Activated T-helper 9 cell treated with anti-CD3 and anti-CD28 coated beads, Interleukin-2, amount 50 U/mL, for 16 hours (primary cell): Measurements from ENCODE around the gene MACROD2.

ENCODE experiments used
- DNase-seq: peaks from one replicate; pipeline ENCODE4 v3.0.0-alpha.2; 2020; ENCODE audit warnings: low read depth

MACROD2 gene

GRCh38 chr20:14866841-14867514, 871.7 kb downstream of the MACROD2 start:
- DNase-seq: no peak

- DNase-seq: no peak
Observed at GRCh38 chr20:14877301-14878028, 882.1 kb downstream of the MACROD2 start.

- no peak for DNase-seq
Observed at GRCh38 chr20:14878676-14879019, 883.3 kb downstream of the MACROD2 start.

DNA sequence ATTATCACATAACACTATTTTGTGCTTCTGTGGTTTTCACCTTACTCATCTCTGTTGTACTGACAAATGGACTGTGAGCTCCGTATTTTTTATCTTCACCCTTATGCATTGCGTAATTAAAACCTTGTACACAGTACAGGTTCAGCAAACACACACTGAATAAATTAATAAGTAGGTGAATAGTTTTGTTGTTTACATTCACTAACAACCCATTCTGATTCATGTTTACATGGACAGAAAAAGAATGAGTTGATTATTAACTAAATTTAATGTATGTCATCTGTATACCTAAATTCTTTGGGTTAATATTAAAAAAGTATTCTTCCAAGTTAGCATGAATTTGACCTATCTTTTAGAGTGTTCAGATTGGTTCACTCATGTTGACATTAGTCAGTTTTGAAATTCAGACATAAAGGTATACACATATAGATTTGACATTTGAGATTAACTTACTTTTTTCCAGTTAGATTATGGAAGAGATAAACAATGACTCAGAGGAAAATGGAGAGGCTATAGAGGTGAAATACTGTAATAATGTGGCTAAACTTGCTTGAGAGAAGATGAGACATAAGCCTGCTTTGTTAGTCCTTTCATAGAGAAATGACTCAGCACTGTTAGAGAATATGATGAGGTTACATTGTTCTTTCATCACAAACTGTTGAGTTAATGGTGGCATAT, 883.8 kb downstream of the MACROD2 start:
- DNase-seq: no peak

DNA sequence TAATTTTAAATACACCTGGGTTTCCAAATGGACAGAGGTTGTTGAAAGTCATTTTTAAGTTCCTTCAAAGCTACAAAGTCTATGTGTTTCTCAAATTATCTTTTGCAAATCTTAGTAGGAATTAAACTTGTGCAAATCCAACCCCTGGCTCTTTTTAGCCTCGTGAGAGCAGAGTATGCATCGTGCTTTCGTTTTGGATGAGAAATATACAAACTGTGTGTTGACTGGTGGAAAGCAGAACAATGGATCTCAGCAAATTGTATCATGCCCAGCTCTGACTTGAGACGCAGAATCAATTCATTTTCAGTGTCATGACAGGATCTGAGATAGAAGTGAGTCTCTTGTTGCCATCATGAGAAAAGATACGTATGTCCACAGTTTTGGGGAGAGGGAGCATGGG, 884.5 kb downstream of the MACROD2 start:
- no peak for DNase-seq

DNA sequence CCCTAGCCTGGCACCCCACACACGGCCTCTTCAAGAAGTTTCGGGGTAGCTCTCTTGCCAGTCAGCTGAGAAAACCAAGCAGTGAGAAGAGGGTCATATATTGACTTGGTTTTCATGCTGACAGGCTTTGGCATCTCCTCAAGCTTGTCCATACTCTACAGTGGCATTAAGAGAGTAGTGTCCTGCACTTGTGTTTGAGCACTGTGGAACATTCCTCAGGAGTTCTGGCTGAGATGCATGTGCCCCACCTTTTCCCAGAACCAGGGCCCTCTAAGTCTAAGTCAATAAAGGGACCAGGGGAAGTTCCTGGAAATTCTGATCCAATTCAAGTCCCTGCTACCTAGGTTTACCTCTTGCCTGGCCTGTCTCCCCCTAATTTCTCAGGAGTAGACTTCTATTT, 886.2 kb downstream of the MACROD2 start:
- no peak for DNase-seq

- no peak for DNase-seq
Observed at GRCh38 chr20:14882157-14882556, 886.8 kb downstream of the MACROD2 start.

DNA sequence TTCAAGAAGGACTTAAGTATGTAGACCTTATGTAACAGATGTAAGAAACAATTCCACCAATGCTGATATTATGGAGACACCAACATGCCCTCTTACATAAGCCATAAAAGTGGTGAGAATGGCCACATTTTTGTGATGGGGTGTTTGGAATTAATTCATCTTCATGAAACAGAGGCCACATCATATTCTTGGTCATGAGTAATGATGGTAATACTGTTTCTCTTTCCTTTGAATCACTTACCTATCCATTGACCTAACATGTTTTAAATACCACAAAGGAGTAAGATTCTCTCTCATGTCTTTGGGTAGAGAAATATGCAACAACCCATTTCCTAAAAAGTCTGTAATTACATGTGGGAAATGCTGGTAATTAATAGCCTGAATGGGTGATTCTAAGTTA, 887.5 kb downstream of the MACROD2 start:
- no peak for DNase-seq

GRCh38 chr20:14883324-14883723, 888.0 kb downstream of the MACROD2 start:
- no peak for DNase-seq

DNA sequence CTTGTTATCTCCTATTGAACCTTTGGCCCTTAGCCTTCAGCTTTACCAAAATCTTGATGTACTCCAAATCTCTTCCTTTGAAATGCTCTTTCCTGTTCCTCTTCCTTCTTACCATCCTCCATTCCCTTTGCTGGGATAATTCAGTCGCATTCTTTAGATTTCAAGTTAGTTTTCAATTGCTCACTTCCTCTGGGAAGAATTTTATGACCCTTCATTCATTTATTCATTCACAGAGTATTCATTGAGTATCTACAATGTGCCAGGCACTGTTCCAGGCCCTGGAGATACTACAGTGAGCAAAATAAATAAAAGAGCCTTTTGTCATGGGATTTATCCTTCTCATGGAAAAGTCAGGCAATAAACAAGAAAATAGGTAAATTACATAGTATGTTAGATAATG, 890.3 kb downstream of the MACROD2 start:
- DNase-seq: no peak

DNA sequence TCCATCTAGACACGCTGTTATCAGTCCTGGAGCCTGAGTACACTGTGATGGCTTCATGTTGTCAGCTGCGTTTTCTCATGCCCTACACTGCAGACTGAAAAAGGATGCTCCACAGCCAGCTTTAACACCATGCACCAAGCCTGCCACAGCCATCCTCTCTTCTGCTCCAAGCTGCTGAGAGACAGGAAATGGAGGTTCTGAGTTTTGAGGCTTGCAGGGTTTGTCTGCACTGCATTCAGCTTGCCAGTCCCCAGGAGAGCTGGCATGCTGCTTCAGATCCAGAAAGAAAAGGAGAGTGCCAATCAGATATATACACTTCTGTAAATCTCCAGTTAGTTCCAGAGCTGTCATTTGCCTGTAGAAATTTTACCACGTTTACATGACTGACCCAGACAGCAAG, 892.8 kb downstream of the MACROD2 start:
- DNase-seq: no peak

GRCh38 chr20:14889496-14890255, 894.4 kb downstream of the MACROD2 start:
- no peak for DNase-seq

DNA sequence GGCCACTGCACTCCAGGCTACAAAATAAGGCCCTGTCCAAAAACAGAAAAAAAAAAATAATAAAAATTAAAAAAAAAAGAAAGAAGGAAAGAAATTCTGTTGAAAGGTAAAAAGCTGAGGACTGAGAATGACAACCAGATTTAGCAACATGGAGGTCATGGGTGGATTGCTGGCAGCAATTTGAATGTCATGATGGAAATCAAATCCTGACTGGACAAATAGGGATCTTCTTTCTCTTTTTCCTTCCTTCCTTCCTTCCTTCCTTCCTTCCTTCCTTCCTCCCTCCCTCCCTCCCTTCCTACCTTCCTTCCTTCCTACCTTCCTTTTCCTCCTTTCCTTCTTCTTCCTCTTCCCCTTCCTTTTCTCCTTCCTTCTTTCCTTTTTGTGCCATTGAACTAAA, 895.4 kb downstream of the MACROD2 start:
- no peak for DNase-seq

- DNase-seq: no peak
Observed at GRCh38 chr20:14892782-14893181, 897.5 kb downstream of the MACROD2 start.

DNA sequence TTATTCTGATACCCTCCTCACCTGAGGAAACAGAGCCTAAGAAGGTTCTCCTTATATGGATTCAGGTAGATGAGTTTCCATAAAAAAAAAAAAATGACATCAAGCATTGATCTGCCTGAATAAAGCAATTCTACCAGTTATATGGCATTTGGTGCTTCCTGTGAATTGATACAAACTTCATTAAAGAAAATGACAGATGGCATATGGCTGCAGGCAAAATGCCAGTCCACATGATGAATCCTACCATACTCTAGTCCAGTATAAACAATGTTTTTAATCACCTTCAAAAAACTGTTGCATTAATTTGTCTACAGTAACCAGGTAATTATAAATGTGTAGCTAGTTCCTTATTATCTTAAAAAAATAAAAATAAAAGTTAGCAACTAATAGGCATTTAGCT, 901.3 kb downstream of the MACROD2 start:
- DNase-seq: no peak

DNA sequence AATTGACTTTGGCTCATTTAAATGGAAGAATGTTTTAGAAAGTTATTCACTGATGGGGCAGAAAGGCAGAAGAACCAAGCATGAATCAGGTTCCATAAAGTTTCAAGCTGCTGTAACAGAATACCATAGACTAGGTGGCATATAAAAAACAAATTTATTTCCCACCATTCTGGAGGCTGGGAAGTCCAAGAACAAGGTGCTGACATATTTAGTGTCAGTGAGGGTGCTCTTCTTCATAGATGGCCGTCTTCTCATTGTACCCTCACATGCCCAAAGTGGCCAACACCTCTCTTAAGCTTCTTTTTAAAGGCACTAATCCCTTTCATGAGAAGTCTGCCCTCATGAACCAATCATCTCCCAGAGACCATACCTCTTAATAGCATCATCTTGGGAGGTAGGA, 902.3 kb downstream of the MACROD2 start:
- no peak for DNase-seq

DNA sequence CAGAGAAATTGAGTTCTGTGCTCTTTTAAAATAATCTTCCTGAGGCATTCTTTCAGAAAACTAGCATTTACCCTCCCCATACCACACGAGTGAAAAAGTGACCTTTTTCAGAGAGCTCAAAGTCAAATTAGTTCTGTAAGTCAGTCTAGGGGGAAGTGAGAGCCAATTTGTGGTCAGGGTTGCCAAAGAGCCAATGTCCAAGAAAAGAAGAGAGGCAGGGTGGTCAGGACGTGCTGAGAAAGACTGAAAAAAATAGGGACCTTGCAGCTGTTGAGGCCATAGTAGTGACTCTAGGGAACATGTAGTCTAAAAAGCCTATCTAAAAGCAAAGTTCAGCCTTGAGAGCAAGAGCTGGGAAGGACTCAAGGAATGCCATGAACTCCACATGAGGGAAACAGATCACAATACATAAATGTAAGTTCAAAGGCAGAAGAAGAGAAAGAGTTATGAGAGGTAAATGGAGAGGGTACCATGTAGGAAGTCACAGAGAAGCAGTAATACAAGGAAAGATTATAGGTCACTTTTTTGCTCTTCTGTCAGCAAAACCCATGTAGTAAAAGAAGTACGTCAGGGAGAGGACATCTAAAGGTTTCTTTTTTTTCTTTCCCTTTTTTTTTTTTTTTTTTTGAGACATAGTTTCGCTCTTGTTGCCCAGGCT, 907.2 kb downstream of the MACROD2 start:
- no peak for DNase-seq

GRCh38 chr20:14906908-14907434, 911.7 kb downstream of the MACROD2 start:
- DNase-seq: no peak

- DNase-seq: no peak
Observed at GRCh38 chr20:14910126-14910525, 914.8 kb downstream of the MACROD2 start.

DNA sequence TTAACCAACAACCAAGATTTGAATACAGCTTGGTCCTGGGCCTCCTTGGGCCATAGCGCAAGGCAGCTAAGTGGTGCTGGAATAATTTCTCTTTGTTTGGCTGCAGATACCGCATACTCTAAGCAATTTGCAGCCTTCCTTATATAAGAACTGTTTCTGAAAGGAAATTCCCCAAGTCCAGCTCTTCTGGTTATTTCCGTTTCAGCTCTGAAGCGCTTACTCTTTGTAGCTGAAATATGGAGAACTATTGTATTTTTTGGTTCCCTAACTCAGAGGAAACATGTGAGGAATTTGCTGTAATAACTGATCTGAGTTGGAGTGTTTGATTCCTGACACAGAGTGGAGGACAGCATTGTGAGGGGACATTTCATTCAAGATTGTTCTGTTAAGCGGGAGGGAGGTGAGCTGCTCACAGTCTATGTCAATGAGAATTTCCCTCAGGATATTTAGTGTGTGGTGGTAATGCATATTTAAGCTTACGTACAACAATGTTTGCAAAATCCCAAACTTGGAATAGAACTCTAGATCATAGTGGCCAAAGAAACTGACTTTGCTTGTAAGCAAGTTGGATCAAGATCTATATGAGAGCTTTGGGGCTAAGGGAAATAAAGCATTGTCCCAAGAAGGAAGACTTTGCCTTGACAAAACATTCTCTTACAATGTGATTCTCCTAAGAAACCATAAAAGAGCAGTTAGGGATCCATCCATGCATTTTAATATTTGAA, 918.7 kb downstream of the MACROD2 start:
- DNase-seq: no peak

DNA sequence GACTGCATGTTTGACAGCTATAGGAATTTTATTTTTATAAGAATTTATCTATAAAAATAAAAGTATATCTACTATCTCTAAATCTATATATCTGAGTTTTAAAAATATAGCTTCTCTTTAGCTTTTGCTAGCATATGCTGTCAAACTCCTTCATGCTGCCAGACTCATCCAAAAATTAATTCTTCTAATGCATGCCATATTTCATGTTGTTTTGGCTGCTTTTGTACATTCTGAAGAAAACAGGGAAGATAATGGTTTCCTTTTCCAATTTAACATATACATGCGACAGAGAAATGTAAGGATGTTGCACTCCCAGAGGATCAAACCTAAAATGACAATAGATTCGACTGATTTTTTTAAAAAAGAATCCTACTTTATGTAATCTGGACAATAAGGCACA, 919.3 kb downstream of the MACROD2 start:
- no peak for DNase-seq
